HG03469 (cell line): ENCODE measurements around the gene MIOS.

Experiments
- ATAC-seq: cut with Tn5 transposase; IDR thresholded peaks from one replicate; pipeline ENCODE4 v1.9.1; 2021; ENCODE audit warnings: mild to moderate bottlenecking, moderate library complexity, moderate number of reproducible peaks; ENCODE audit not compliant: unreplicated experiment

MIOS gene

GRCh38 chr7:7566651-7567611 lies at the start of gene MIOS:
Gene MIOS (plus strand): TSS chr7:7566884. CDS start chr7:7572476, 5,592 bp downstream.
- peak; percentile 52 for ATAC-seq

- ATAC-seq, result no peak
Measured at GRCh38 chr7:7517754-7518153, 48.9 kb upstream of the MIOS start.

- ATAC-seq, result no peak
Measured at GRCh38 chr7:7519056-7519455, 47.6 kb upstream of the MIOS start.

- ATAC-seq, result no peak
Measured at GRCh38 chr7:7519528-7519927, 47.2 kb upstream of the MIOS start.

GRCh38 chr7:7521259-7521658 lies 45.4 kb upstream of the MIOS start:
- no peak for ATAC-seq

GRCh38 chr7:7522421-7522820 lies 44.3 kb upstream of the MIOS start:
- no peak for ATAC-seq

- ATAC-seq, result no peak
Measured at GRCh38 chr7:7524121-7524520, 42.6 kb upstream of the MIOS start.

GRCh38 chr7:7526006-7526405 lies 40.7 kb upstream of the MIOS start:
- ATAC-seq, result no peak

- no peak for ATAC-seq
Measured at GRCh38 chr7:7527047-7527446, 39.6 kb upstream of the MIOS start.

GRCh38 chr7:7529328-7529727 lies 37.4 kb upstream of the MIOS start:
- ATAC-seq, result no peak

GRCh38 chr7:7533831-7534430 lies 32.8 kb upstream of the MIOS start:
- ATAC-seq, result no peak

- no peak for ATAC-seq
Measured at GRCh38 chr7:7535691-7536090, 31.0 kb upstream of the MIOS start, which contains the start of gene COL28A1. Gene COL28A1 (minus strand): TSS chr7:7535873. CDS start chr7:7532875, 2,998 bp downstream.

- no peak for ATAC-seq
Measured at GRCh38 chr7:7536396-7537019, 30.2 kb upstream of the MIOS start.

GRCh38 chr7:7537711-7538110 lies 29.0 kb upstream of the MIOS start:
- no peak for ATAC-seq

GRCh38 chr7:7539152-7539551 lies 27.5 kb upstream of the MIOS start:
- ATAC-seq, result no peak

GRCh38 chr7:7539711-7540110 lies 27.0 kb upstream of the MIOS start:
- ATAC-seq, result no peak

- no peak for ATAC-seq
Measured at GRCh38 chr7:7542251-7542835, 24.3 kb upstream of the MIOS start.

- no peak for ATAC-seq
Measured at GRCh38 chr7:7548407-7548806, 18.3 kb upstream of the MIOS start.

- no peak for ATAC-seq
Measured at GRCh38 chr7:7550663-7551062, 16.0 kb upstream of the MIOS start.

GRCh38 chr7:7552199-7552598 lies 14.5 kb upstream of the MIOS start:
- no peak for ATAC-seq

GRCh38 chr7:7553386-7553785 lies 13.3 kb upstream of the MIOS start:
- ATAC-seq, result no peak
